SK-N-SH (cell line): Measurements from ENCODE around the gene PPT2. TPM values are rescaled to one million over a fixed set of nuclear protein-coding genes. Genes with fewer than 3 reads are reported as not detected.

Experiments used
- CTCF ChIA-PET: fragments of 300-600, 350-600 bp; formaldehyde crosslinking; extraction: SDS; loops from one replicate; lab custom pipeline; 2021; lab: Yijun Ruan, JAX
- POLR2A ChIA-PET: fragments of 350-600 bp; sonication (Branson Sonifier 250); formaldehyde crosslinking; extraction: SDS; loops from one replicate; lab custom pipeline; 2020; ENCODE audit warnings: antibody characterized with exemption, inconsistent platforms; lab: Yijun Ruan, JAX
- DNase-seq: peaks from one replicate; pipeline ENCODE4 v3.0.0; 2012
- H2AFZ ChIP-seq: fragments of 200-600 bp; sonication (generic); 2 replicates; pipeline ENCODE4 v1.8.1; 2016; ENCODE audit warnings: antibody characterized with exemption, mild to moderate bottlenecking, low read depth
- H3F3A ChIP-seq: fragments of 200-600 bp; sonication (generic); replicated peaks from 2 replicates; pipeline ENCODE3; 2016; ENCODE audit warnings: antibody characterized with exemption, mild to moderate bottlenecking; ENCODE audit not compliant: insufficient read depth
- H3K27ac ChIP-seq, 2 experiments: fragments of 200-500 bp in 1 of 2; fragments of 200-600 bp in 1 of 2; sonication (Bioruptor generic) in 1 of 2; sonication (generic), shearing (Covaris generic) in 1 of 2; 2 replicates each; pipeline versions ENCODE4 v1.5.1 to v1.6.1; 2014 to 2016; ENCODE audit warnings: low read depth in 2 of 2, inconsistent platforms in 1 of 2, low read length in 1 of 2, mild to moderate bottlenecking in 1 of 2, mixed read lengths in 1 of 2
- H3K27me3 ChIP-seq: fragments of 200-600 bp; sonication (generic), shearing (Covaris generic); 2 replicates; pipeline ENCODE4 v1.6.1; 2016; ENCODE audit warnings: mixed run types; ENCODE audit not compliant: insufficient read depth
- H3K36me3 ChIP-seq, 2 experiments: fragments of 200-500 bp in 1 of 2; fragments of 200-600 bp in 1 of 2; sonication (Bioruptor generic) in 1 of 2; sonication (generic) in 1 of 2; replicated peaks in 1 of 2; 2 replicates each; pipeline versions ENCODE3 to v1.5.1; 2014 to 2016; ENCODE audit warnings: low read length in 1 of 2, mild to moderate bottlenecking in 1 of 2; ENCODE audit not compliant: insufficient read depth in 2 of 2, control insufficient read depth in 1 of 2
- H3K4me1 ChIP-seq, 2 experiments: fragments of 200-500 bp in 1 of 2; fragments of 200-600 bp in 1 of 2; sonication (Bioruptor generic) in 1 of 2; sonication (generic), shearing (Covaris generic) in 1 of 2; 2 replicates each; pipeline versions ENCODE4 v1.5.1 to v1.6.1; 2014 to 2016; ENCODE audit warnings: low read depth in 1 of 2, low read length in 1 of 2, mixed run types in 1 of 2; ENCODE audit not compliant: insufficient read depth in 2 of 2, control insufficient read depth in 1 of 2
- H3K4me2 ChIP-seq: fragments of 200-600 bp; sonication (generic), shearing (Covaris generic); 2 replicates; pipeline ENCODE4 v1.6.1; 2017; ENCODE audit warnings: mixed run types
- H3K4me3 ChIP-seq, 2 experiments: fragments of 200-500 bp in 1 of 2; fragments of 200-600 bp in 1 of 2; sonication (Bioruptor generic) in 1 of 2; sonication (generic), shearing (Covaris generic) in 1 of 2; 2 replicates each; pipeline versions ENCODE4 v1.5.1 to v1.8.1; 2014 to 2016; ENCODE audit warnings: low read depth in 2 of 2, inconsistent platforms in 1 of 2, low read length in 1 of 2, mild to moderate bottlenecking in 1 of 2, mixed read lengths in 1 of 2, moderate library complexity in 1 of 2
- H3K79me2 ChIP-seq: fragments of 200-600 bp; sonication (generic); 2 replicates; pipeline ENCODE4 v1.8.1; 2017; ENCODE audit warnings: mild to moderate bottlenecking; ENCODE audit not compliant: insufficient read depth
- H3K9ac ChIP-seq: fragments of 200-600 bp; sonication (generic); 2 replicates; pipeline ENCODE4 v1.6.1; 2017; ENCODE audit warnings: mixed run types
- H3K9me2 ChIP-seq: fragments of 200-600 bp; sonication (generic); 2 replicates; pipeline ENCODE4 v1.6.1; 2017; ENCODE audit warnings: mixed run types
- H3K9me3 ChIP-seq: fragments of 200-600 bp; sonication (generic); 2 replicates; pipeline ENCODE4 v1.6.1; 2017; ENCODE audit warnings: mixed run types, mild to moderate bottlenecking, moderate library complexity
- H4K20me1 ChIP-seq: fragments of 200-600 bp; sonication (generic); 2 replicates; pipeline ENCODE4 v1.6.1; 2017; ENCODE audit warnings: mild to moderate bottlenecking, mixed run types; ENCODE audit not compliant: insufficient read depth
- CTCF ChIP-seq: fragments of 200-600 bp; sonication (generic); IDR thresholded peaks from 2 replicates; pipeline ENCODE4 v1.6.1; 2017; ENCODE audit warnings: antibody characterized with exemption, mild to moderate bottlenecking, moderate library complexity
- EP300 ChIP-seq, 2 experiments: IDR thresholded peaks; 2 replicates each; pipeline versions ENCODE4 v1.4.0 to v1.6.1; 2012; ENCODE audit warnings: borderline replicate concordance in 1 of 2, low read depth in 1 of 2, low read length in 1 of 2
- IRF3 ChIP-seq: fragments of 150-350 bp; IDR thresholded peaks from 2 replicates; pipeline ENCODE4 v1.6.1; 2016; ENCODE audit warnings: mild to moderate bottlenecking, low read depth, low read length
- MAX ChIP-seq: IDR thresholded peaks from 2 replicates; pipeline ENCODE4 v1.4.0; 2012; ENCODE audit warnings: low read depth
- MEF2A ChIP-seq: IDR thresholded peaks from 2 replicates; pipeline ENCODE4 v1.4.0; 2012; ENCODE audit warnings: low read depth, borderline replicate concordance
- NFIC ChIP-seq: IDR thresholded peaks from 2 replicates; pipeline ENCODE4 v1.4.0; 2012; ENCODE audit warnings: borderline replicate concordance
- RAD21 ChIP-seq: IDR thresholded peaks from 2 replicates; pipeline ENCODE4 v1.6.1; 2012; ENCODE audit warnings: mild to moderate bottlenecking, low read length
- RCOR1 ChIP-seq: fragments of 150-350 bp; IDR thresholded peaks from 2 replicates; pipeline ENCODE4 v1.6.1; 2017; ENCODE audit warnings: antibody characterized with exemption, low read length
- SIN3A ChIP-seq: IDR thresholded peaks from 2 replicates; pipeline ENCODE4 v1.6.1; 2012; ENCODE audit warnings: low read depth, mild to moderate bottlenecking, low read length, moderate library complexity, borderline replicate concordance
- USF1 ChIP-seq: IDR thresholded peaks from 2 replicates; pipeline ENCODE4 v1.4.0; 2012; ENCODE audit warnings: low read depth, borderline replicate concordance
- YY1 ChIP-seq: IDR thresholded peaks from 2 replicates; pipeline ENCODE4 v1.4.0; 2012; ENCODE audit warnings: low read depth, mild to moderate bottlenecking
- WGBS: methylation state at CpG from one replicate; pipeline ENCODE4 v1.1.6; 2017; ENCODE audit warnings: low lambda C conversion rate; 5-methylcytosine and 5-hydroxymethylcytosine counted together
- polyA plus RNA-seq, 3 experiments: library from polyadenylated mRNA; depleted of rRNA; stranded (reverse); fragments of >200 nt; gene quantifications; 2 replicates each; pipeline ENCODE4 v1.2.3, GENCODE V29; 2012

The PPT2 gene
- polyA plus RNA-seq, 1 of the 3 experiments (the other 2 are of a cell fraction): 32.7 TPM

- Histone ChIP-seq H3K36me3 (peaks cover 10 to 19% of the 10 kb centered on the region in 2 experiments), H3K9me2 (no peaks in the 10 kb centered on the region), H3F3A (peaks cover 2% of the 10 kb centered on the region), H3K79me2 (no peaks in the 10 kb centered on the region), H3K27me3 (no peaks in the 10 kb centered on the region), H2AFZ (no peak within 1 kb of the TSS), H3K4me1 (no peaks in the 10 kb centered on the region), H3K4me3 (no peak within 1 kb of the TSS), H3K4me2 (no peak within 1 kb of the TSS), H3K9me3 (no peaks in the 10 kb centered on the region), H3K9ac (no peak within 1 kb of the TSS), H3K27ac (no peak within 1 kb of the TSS), H4K20me1 (no peaks in the 10 kb centered on the region)
- CTCF ChIA-PET: interaction anchor here (1.0 to 2.0 kb wide), 4 partner anchors 10 to 46 kb away, joined by 3 to 7 read pairs (median 5); partner anchors contain the start of gene AGPAT1
- DNase-seq: no peak
- TF ChIP-seq MEF2A: no peak
- no peak for TF ChIP-seq CTCF
- TF ChIP-seq MAX: no peak
- no peak for TF ChIP-seq NFIC
- no peak for TF ChIP-seq EP300 (IDR thresholded peaks at IDR 0.05; ENCODE audit: borderline replicate concordance in 1 of 2, low read depth in 1 of 2, low read length in 1 of 2)
- TF ChIP-seq SIN3A: no peak
- no peak for TF ChIP-seq USF1
- TF ChIP-seq RCOR1: no peak
- no peak for TF ChIP-seq IRF3
- POLR2A ChIA-PET: no interaction called here
Measured at GRCh38 chr6:32164295-32164694, 10.4 kb downstream of the PPT2 start, which contains the start of gene EGFL8. Gene EGFL8 (plus strand): TSS chr6:32164595. CDS start chr6:32166166, 1,571 bp downstream.

- no peak overlapping the region for H3K4me3 ChIP-seq
- no peak overlapping the region for H3K4me2 ChIP-seq
- H3K27me3 ChIP-seq: no peaks in the 10 kb centered on the region
- peaks cover under 1% of the 10 kb centered on the region; the same call in 1 of the 2 replicates for H3K79me2 ChIP-seq
- no peak for DNase-seq
- H3K36me3 ChIP-seq: peaks cover 10 to 36% of the 10 kb centered on the region in 2 experiments
- WGBS: 96% methylated on average over 18 of the region's 30 CpGs
- no peak overlapping the region for H3K9ac ChIP-seq
- no peaks in the 10 kb centered on the region for H4K20me1 ChIP-seq
- H3F3A ChIP-seq: peaks cover 2% of the 10 kb centered on the region
- no peaks in the 10 kb centered on the region for H3K9me2 ChIP-seq
- H2AFZ ChIP-seq: no peak overlapping the region
- ChIA-PET CTCF (interaction anchor here (0.8 to 1.5 kb wide), 5 partner anchors 10 to 119 kb away, joined by 3 to 5 read pairs (median 3); no protein-coding TSS in a partner anchor), POLR2A (no interaction called here)
- no peak overlapping the region for H3K27ac ChIP-seq
- no peaks in the 10 kb centered on the region for H3K4me1 ChIP-seq
- no peaks in the 10 kb centered on the region for H3K9me3 ChIP-seq
- no peak for TF ChIP-seq YY1
- TF ChIP-seq RAD21: peak; percentile 12; the same call in 1 of the 2 replicates
- TF ChIP-seq, all 33 proteins: peak for 1
Measured at GRCh38 chr6:32166411-32167061, 12.6 kb downstream of the PPT2 start.
